ENCODE data around the gene KCNAB1. TPM values are rescaled to one million over a fixed set of nuclear protein-coding genes. Genes with fewer than 3 reads are reported as not detected.

KCNAB1 gene
- total RNA-seq, 1 donor from 2014 or later = 2.1 TPM

GRCh38 chr3:156396851-156397250 lies 276.5 kb downstream of the KCNAB1 start:
- TF ChIP-seq CTCF (IDR thresholded peaks at IDR 0.05; ENCODE audit: unreplicated experiment) = no peak
- H3K4me3 Mint-ChIP-seq (ENCODE audit: low read depth) = no peak overlapping the region
- peaks cover 8% of the 10 kb centered on the region for H3K27me3 Mint-ChIP-seq

GRCh38 chr3:156397534-156397933 lies 277.2 kb downstream of the KCNAB1 start:
- no peak for TF ChIP-seq CTCF (IDR thresholded peaks at IDR 0.05; ENCODE audit: unreplicated experiment)
- H3K9me3 Mint-ChIP-seq (ENCODE audit: low read depth) = no peaks in the 10 kb centered on the region

More at GRCh38 chr3:156396851-156397250, 276.5 kb downstream of the KCNAB1 start:
- Mint-ChIP-seq H3K36me3 (ENCODE audit: insufficient read depth) (no peaks in the 10 kb centered on the region), H3K4me1 (ENCODE audit: low read depth) (peaks cover 2% of the 10 kb centered on the region), H3K27ac (no peak overlapping the region), H3K9me3 (ENCODE audit: low read depth) (no peaks in the 10 kb centered on the region)
- DNase-seq (ENCODE audit: low spot score, unreplicated experiment) = no peak

GRCh38 chr3:156400062-156400461 lies 279.7 kb downstream of the KCNAB1 start:
- DNase-seq (ENCODE audit: low spot score, unreplicated experiment) = no peak
- peak overlapping the region; percentile 30 for H3K27ac Mint-ChIP-seq
- TF ChIP-seq CTCF (IDR thresholded peaks at IDR 0.05; ENCODE audit: unreplicated experiment) = no peak
- no peak overlapping the region for H3K4me3 Mint-ChIP-seq (ENCODE audit: low read depth)
- H3K27me3 Mint-ChIP-seq = no peaks in the 10 kb centered on the region
- peaks cover 1% of the 10 kb centered on the region for H3K4me1 Mint-ChIP-seq (ENCODE audit: low read depth)
- no peaks in the 10 kb centered on the region for H3K36me3 Mint-ChIP-seq (ENCODE audit: insufficient read depth)
- no peaks in the 10 kb centered on the region for H3K9me3 Mint-ChIP-seq (ENCODE audit: low read depth)

More at GRCh38 chr3:156397534-156397933, 277.2 kb downstream of the KCNAB1 start:
- DNase-seq (ENCODE audit: low spot score, unreplicated experiment) = no peak
- Mint-ChIP-seq H3K4me1 (ENCODE audit: low read depth) (peaks cover 2% of the 10 kb centered on the region), H3K36me3 (ENCODE audit: insufficient read depth) (no peaks in the 10 kb centered on the region), H3K4me3 (ENCODE audit: low read depth) (no peak overlapping the region), H3K27ac (no peak overlapping the region), H3K27me3 (peaks cover 5% of the 10 kb centered on the region)

DNA sequence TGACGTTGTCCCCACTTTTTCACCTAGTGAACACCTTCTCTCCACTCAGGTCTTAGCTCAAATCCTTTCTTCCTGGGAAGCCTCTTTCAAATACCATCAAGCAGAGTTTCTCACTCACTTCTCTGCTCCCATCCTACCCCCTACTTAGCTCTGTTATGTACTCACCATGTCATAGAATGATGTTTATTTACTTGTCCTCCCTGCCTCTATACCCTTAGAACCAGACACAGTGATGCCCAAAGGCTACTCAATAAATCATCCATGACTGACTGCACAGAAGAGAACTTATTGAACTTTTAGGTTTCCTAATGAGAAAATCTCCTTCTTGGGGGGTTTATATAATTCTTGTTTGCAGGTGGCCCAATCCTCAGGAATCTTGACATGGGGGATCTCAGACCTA lies 280.4 kb downstream of the KCNAB1 start:
- H3K27me3 Mint-ChIP-seq = no peaks in the 10 kb centered on the region
- no peak for DNase-seq (ENCODE audit: low spot score, unreplicated experiment)
- H3K36me3 Mint-ChIP-seq (ENCODE audit: insufficient read depth) = no peaks in the 10 kb centered on the region
- no peak for TF ChIP-seq CTCF (IDR thresholded peaks at IDR 0.05; ENCODE audit: unreplicated experiment)
- H3K9me3 Mint-ChIP-seq (ENCODE audit: low read depth) = no peaks in the 10 kb centered on the region
- peaks cover 1% of the 10 kb centered on the region for H3K4me1 Mint-ChIP-seq (ENCODE audit: low read depth)
- H3K4me3 Mint-ChIP-seq (ENCODE audit: low read depth) = no peak overlapping the region
- H3K27ac Mint-ChIP-seq = no peak overlapping the region

DNA sequence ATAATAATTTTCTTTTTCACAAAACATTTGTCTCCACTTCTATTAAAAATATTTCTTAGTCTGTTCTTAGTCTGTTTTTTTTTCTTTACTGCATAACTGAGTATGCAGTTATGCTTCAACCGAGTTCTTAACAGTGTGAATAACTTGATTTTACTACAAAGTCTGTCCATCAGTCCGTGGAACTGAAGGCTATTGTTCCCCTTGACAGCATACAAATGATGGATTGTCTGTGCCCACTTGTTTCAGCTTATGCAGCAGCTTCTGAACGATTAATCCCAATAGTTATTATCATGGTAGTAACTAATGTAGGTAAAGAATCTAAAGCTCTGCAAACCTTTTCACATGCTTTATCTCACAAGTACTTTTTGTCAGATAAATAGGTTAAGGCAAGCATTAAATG lies 283.8 kb downstream of the KCNAB1 start:
- no peak for DNase-seq (ENCODE audit: low spot score, unreplicated experiment)
- Mint-ChIP-seq H3K27me3 (peaks cover 3% of the 10 kb centered on the region), H3K4me3 (ENCODE audit: low read depth) (no peak overlapping the region), H3K27ac (no peak overlapping the region), H3K9me3 (ENCODE audit: low read depth) (no peaks in the 10 kb centered on the region), H3K36me3 (ENCODE audit: insufficient read depth) (no peaks in the 10 kb centered on the region), H3K4me1 (ENCODE audit: low read depth) (peaks cover 1% of the 10 kb centered on the region)
- TF ChIP-seq CTCF (IDR thresholded peaks at IDR 0.05; ENCODE audit: unreplicated experiment) = no peak

Data from progenitor cell of endocrine pancreas (in vitro differentiated cells).